Colonic mucosa (tissue), 4 donors: ENCODE results near the gene ASB5. TPM values are rescaled to one million over a fixed set of nuclear protein-coding genes. Genes with fewer than 3 reads are reported as not detected.

Experiments
- DNase-seq: peaks from one replicate; pipeline ENCODE4 v3.0.0-alpha.2; 2020
- H3K27ac ChIP-seq: fragments of 200-600 bp; one replicate; pipeline ENCODE4 v1.8.0; 2021
- H3K27me3 ChIP-seq: fragments of 200-600 bp; one replicate; pipeline ENCODE4 v1.8.0; 2021
- H3K36me3 ChIP-seq: fragments of 200-600 bp; one replicate; pipeline ENCODE4 v1.8.0; 2021
- H3K4me1 ChIP-seq: fragments of 200-600 bp; one replicate; pipeline ENCODE4 v1.8.0; 2021; ENCODE audit warnings: mild to moderate bottlenecking
- H3K4me3 ChIP-seq: fragments of 200-600 bp; one replicate; pipeline ENCODE4 v1.8.0; 2021
- H3K9ac ChIP-seq, 2 donors: one replicate each; pipeline ENCODE4 v1.7.0; 2013; ENCODE audit warnings: control low read depth in 2 of 2, low read depth in 2 of 2, low read length in 2 of 2
- H3K9me3 ChIP-seq: fragments of 200-600 bp; one replicate; pipeline ENCODE4 v1.8.0; 2021
- CTCF ChIP-seq: fragments of 200-600 bp; IDR thresholded peaks from one replicate; pipeline ENCODE4 v1.8.0; 2022; ENCODE audit warnings: antibody characterized with exemption, mild to moderate bottlenecking
- intact Hi-C: fragments of 100-400 bp; cut with DNase I; formaldehyde crosslinking; loops from one replicate; pipeline ENCODE4 v1.14.1; 2022
- total RNA-seq, 2 donors: library from RNA; stranded (reverse); fragmentation: NEBNext Ultra II Directional in 1 of 2; extraction: Animal tissue kit (Norgen Biotek cat#: 25700) in 1 of 2; gene quantifications; one replicate each; pipeline ENCODE4 v1.2.1, GENCODE V29; 2021
- donor health status: healthy.
- donor health status: DM: no; HTN: no; CAD: no.
- donor health status: DM: no; HTN: no; CAD: no.

The ASB5 gene
- 1 to 10 TPM in 1 of 2 donors, not detected in 1; 1.7 TPM for total RNA-seq

- no peaks in the 10 kb centered on the region for H3K9me3 ChIP-seq
- no peak for TF ChIP-seq CTCF
- DNase-seq = no peak
- no peak within 1 kb of the TSS for H3K9ac ChIP-seq
- H3K4me1 ChIP-seq = no peaks in the 10 kb centered on the region
- H3K36me3 ChIP-seq = no peaks in the 10 kb centered on the region
- H3K27me3 ChIP-seq = no peaks in the 10 kb centered on the region
- intact Hi-C loops = no loop called here
- H3K4me3 ChIP-seq = no peak within 1 kb of the TSS
- H3K27ac ChIP-seq = no peak within 1 kb of the TSS
Observed at GRCh38 chr4:176268963-176269362, at the start of gene ASB5. Gene ASB5 (minus strand): TSS chr4:176269222. CDS start chr4:176269108, 114 bp downstream.

- H3K27ac ChIP-seq = no peak overlapping the region
Observed at GRCh38 chr4:176313596-176314336, 44.7 kb upstream of the ASB5 start.

GRCh38 chr4:176309772-176310171, 40.8 kb upstream of the ASB5 start:
- Histone ChIP-seq H3K9me3 (no peaks in the 10 kb centered on the region), H3K36me3 (no peaks in the 10 kb centered on the region), H3K27ac (no peak overlapping the region), H3K9ac (no peak overlapping the region), H3K27me3 (no peaks in the 10 kb centered on the region), H3K4me1 (no peaks in the 10 kb centered on the region), H3K4me3 (no peak overlapping the region)
- no peak for TF ChIP-seq CTCF
- no peak for DNase-seq
- intact Hi-C loops = no loop called here

More at GRCh38 chr4:176313596-176314336, 44.7 kb upstream of the ASB5 start:
- no peaks in the 10 kb centered on the region for H3K9me3 ChIP-seq
- no peaks in the 10 kb centered on the region for H3K36me3 ChIP-seq
- no peak for DNase-seq
- no peak for TF ChIP-seq CTCF
- no peaks in the 10 kb centered on the region for H3K27me3 ChIP-seq
- H3K4me3 ChIP-seq = no peak overlapping the region
- no peak overlapping the region for H3K9ac ChIP-seq
- no peaks in the 10 kb centered on the region for H3K4me1 ChIP-seq
- intact Hi-C loops = no loop called here

GRCh38 chr4:176309046-176309445, 40.0 kb upstream of the ASB5 start:
- Histone ChIP-seq H3K4me3 (no peak overlapping the region), H3K27me3 (no peaks in the 10 kb centered on the region), H3K9ac (no peak overlapping the region), H3K4me1 (no peaks in the 10 kb centered on the region), H3K9me3 (no peaks in the 10 kb centered on the region), H3K27ac (no peak overlapping the region), H3K36me3 (no peaks in the 10 kb centered on the region)
- no peak for DNase-seq
- intact Hi-C loops = no loop called here
- TF ChIP-seq CTCF = no peak

- Histone ChIP-seq H3K27ac (no peak overlapping the region), H3K4me1 (no peaks in the 10 kb centered on the region), H3K27me3 (no peaks in the 10 kb centered on the region), H3K4me3 (no peak overlapping the region), H3K9ac (no peak overlapping the region), H3K36me3 (no peaks in the 10 kb centered on the region), H3K9me3 (no peaks in the 10 kb centered on the region)
- no peak for DNase-seq
- TF ChIP-seq CTCF = no peak
- intact Hi-C loops = no loop called here
Observed at GRCh38 chr4:176308441-176308840, 39.4 kb upstream of the ASB5 start.
